Activated naive CD4-positive, alpha-beta T cell treated with anti-CD3 and anti-CD28 coated beads, Interleukin-2, amount 10 ng/mL, durations not matched to agents 7 days and 5 days (primary cell): ENCODE results near the gene PDGFD.

ENCODE experiments used
- CTCF ChIA-PET: fragments of 350-600 bp; sonication (Branson Sonifier 250); formaldehyde crosslinking; loops from one replicate; lab custom pipeline; 2021; ENCODE audit warnings: antibody characterized with exemption; lab: Charles Lee
- DNase-seq: peaks from one replicate; pipeline ENCODE4 v3.0.0-alpha.2; 2020
- H3K27ac Mint-ChIP-seq: one replicate; pipeline ENCODE4 v1.8.0; 2021; ENCODE audit warnings: mild to moderate bottlenecking, moderate library complexity, mixed read lengths
- H3K27me3 Mint-ChIP-seq: one replicate; pipeline ENCODE4 v1.8.0; 2021; ENCODE audit warnings: mild to moderate bottlenecking, mixed read lengths
- H3K36me3 Mint-ChIP-seq: one replicate; pipeline ENCODE4 v1.8.0; 2021; ENCODE audit warnings: mixed read lengths
- H3K4me1 Mint-ChIP-seq: one replicate; pipeline ENCODE4 v1.8.0; 2021; ENCODE audit warnings: mixed read lengths
- H3K4me3 Mint-ChIP-seq: one replicate; pipeline ENCODE4 v1.8.0; 2021; ENCODE audit warnings: mild to moderate bottlenecking, moderate library complexity, mixed read lengths
- H3K9me3 Mint-ChIP-seq: one replicate; pipeline ENCODE4 v1.8.0; 2021; ENCODE audit warnings: mixed read lengths

Gene PDGFD

GRCh38 chr11:103920449-103920848 is 243.5 kb downstream of the PDGFD start:
- no peaks in the 10 kb centered on the region for H3K4me1 Mint-ChIP-seq
- CTCF ChIA-PET, result no interaction called here
- no peaks in the 10 kb centered on the region for H3K36me3 Mint-ChIP-seq
- no peak for DNase-seq
- peaks cover 3% of the 10 kb centered on the region for H3K9me3 Mint-ChIP-seq
- no peak overlapping the region for H3K4me3 Mint-ChIP-seq
- no peak overlapping the region for H3K27ac Mint-ChIP-seq
- no peaks in the 10 kb centered on the region for H3K27me3 Mint-ChIP-seq

GRCh38 chr11:103910721-103911120 is 253.2 kb downstream of the PDGFD start:
- Mint-ChIP-seq H3K4me1 (no peaks in the 10 kb centered on the region), H3K27me3 (no peaks in the 10 kb centered on the region), H3K9me3 (no peaks in the 10 kb centered on the region), H3K27ac (no peak overlapping the region), H3K36me3 (no peaks in the 10 kb centered on the region), H3K4me3 (no peak overlapping the region)
- CTCF ChIA-PET, result no interaction called here
- DNase-seq, result no peak

- no peaks in the 10 kb centered on the region for H3K27me3 Mint-ChIP-seq
- H3K36me3 Mint-ChIP-seq, result no peaks in the 10 kb centered on the region
- DNase-seq, result no peak
- no peaks in the 10 kb centered on the region for H3K9me3 Mint-ChIP-seq
- no peak overlapping the region for H3K4me3 Mint-ChIP-seq
- no peak overlapping the region for H3K27ac Mint-ChIP-seq
- no peaks in the 10 kb centered on the region for H3K4me1 Mint-ChIP-seq
- CTCF ChIA-PET, result no interaction called here
These were observed 256.1 kb downstream of the PDGFD start for GRCh38 chr11:103907548-103908455.

- no peak for DNase-seq
- Mint-ChIP-seq H3K4me1 (no peaks in the 10 kb centered on the region), H3K27me3 (no peaks in the 10 kb centered on the region), H3K4me3 (no peak overlapping the region), H3K36me3 (no peaks in the 10 kb centered on the region), H3K27ac (no peak overlapping the region), H3K9me3 (no peaks in the 10 kb centered on the region)
- CTCF ChIA-PET, result no interaction called here
These were observed 256.8 kb downstream of the PDGFD start for GRCh38 chr11:103907136-103907535.

- H3K4me3 Mint-ChIP-seq, result no peak overlapping the region
- no peaks in the 10 kb centered on the region for H3K27me3 Mint-ChIP-seq
- CTCF ChIA-PET, result interaction anchor here (1.2 kb wide), 1 partner anchor 13 kb away, joined by 3 read pairs; no protein-coding TSS in a partner anchor
- H3K36me3 Mint-ChIP-seq, result no peaks in the 10 kb centered on the region
- DNase-seq, result no peak
- H3K27ac Mint-ChIP-seq, result no peak overlapping the region
- no peaks in the 10 kb centered on the region for H3K9me3 Mint-ChIP-seq
- H3K4me1 Mint-ChIP-seq, result no peaks in the 10 kb centered on the region
These were observed 257.6 kb downstream of the PDGFD start for GRCh38 chr11:103906291-103906867.

- Mint-ChIP-seq H3K27me3 (no peaks in the 10 kb centered on the region), H3K9me3 (no peaks in the 10 kb centered on the region), H3K27ac (no peak overlapping the region), H3K4me1 (no peaks in the 10 kb centered on the region), H3K4me3 (no peak overlapping the region), H3K36me3 (no peaks in the 10 kb centered on the region)
- no peak for DNase-seq
- CTCF ChIA-PET, result no interaction called here
These were observed 259.7 kb downstream of the PDGFD start for GRCh38 chr11:103904324-103904667.

GRCh38 chr11:103903621-103904323 is 260.2 kb downstream of the PDGFD start:
- DNase-seq, result no peak
- Mint-ChIP-seq H3K4me1 (no peaks in the 10 kb centered on the region), H3K27ac (no peak overlapping the region), H3K9me3 (no peaks in the 10 kb centered on the region), H3K36me3 (no peaks in the 10 kb centered on the region), H3K4me3 (no peak overlapping the region), H3K27me3 (no peaks in the 10 kb centered on the region)
- CTCF ChIA-PET, result interaction anchor here (0.6 kb wide), 1 partner anchor 57 kb away, joined by 3 read pairs; no protein-coding TSS in a partner anchor

- CTCF ChIA-PET, result no interaction called here
- no peaks in the 10 kb centered on the region for H3K4me1 Mint-ChIP-seq
- DNase-seq, result no peak
- H3K27me3 Mint-ChIP-seq, result no peaks in the 10 kb centered on the region
- no peaks in the 10 kb centered on the region for H3K9me3 Mint-ChIP-seq
- H3K36me3 Mint-ChIP-seq, result no peaks in the 10 kb centered on the region
- no peak overlapping the region for H3K4me3 Mint-ChIP-seq
- H3K27ac Mint-ChIP-seq, result no peak overlapping the region
These were observed 261.0 kb downstream of the PDGFD start for GRCh38 chr11:103902994-103903393.

- H3K36me3 Mint-ChIP-seq, result no peaks in the 10 kb centered on the region
- no peaks in the 10 kb centered on the region for H3K27me3 Mint-ChIP-seq
- DNase-seq, result no peak
- H3K27ac Mint-ChIP-seq, result no peak overlapping the region
- H3K4me3 Mint-ChIP-seq, result no peak overlapping the region
- no peaks in the 10 kb centered on the region for H3K4me1 Mint-ChIP-seq
- CTCF ChIA-PET, result no interaction called here
- no peaks in the 10 kb centered on the region for H3K9me3 Mint-ChIP-seq
These were observed 262.3 kb downstream of the PDGFD start for GRCh38 chr11:103901656-103902055.

GRCh38 chr11:103898577-103899336 is 265.2 kb downstream of the PDGFD start:
- CTCF ChIA-PET, result no interaction called here
- H3K9me3 Mint-ChIP-seq, result no peaks in the 10 kb centered on the region
- DNase-seq, result no peak
- H3K4me3 Mint-ChIP-seq, result no peak overlapping the region
- H3K36me3 Mint-ChIP-seq, result no peaks in the 10 kb centered on the region
- H3K27ac Mint-ChIP-seq, result no peak overlapping the region
- no peaks in the 10 kb centered on the region for H3K4me1 Mint-ChIP-seq
- H3K27me3 Mint-ChIP-seq, result no peaks in the 10 kb centered on the region

- DNase-seq, result no peak
- no peaks in the 10 kb centered on the region for H3K27me3 Mint-ChIP-seq
These were observed 265.9 kb downstream of the PDGFD start for GRCh38 chr11:103898065-103898464.

GRCh38 chr11:103897160-103897936 is 266.6 kb downstream of the PDGFD start:
- Mint-ChIP-seq H3K27me3 (no peaks in the 10 kb centered on the region), H3K4me3 (no peak overlapping the region), H3K27ac (no peak overlapping the region), H3K36me3 (no peaks in the 10 kb centered on the region), H3K4me1 (no peaks in the 10 kb centered on the region), H3K9me3 (no peaks in the 10 kb centered on the region)
- CTCF ChIA-PET, result no interaction called here
- DNase-seq, result no peak

More at GRCh38 chr11:103898065-103898464, 265.9 kb downstream of the PDGFD start:
- CTCF ChIA-PET, result no interaction called here
- Mint-ChIP-seq H3K36me3 (no peaks in the 10 kb centered on the region), H3K4me3 (no peak overlapping the region), H3K4me1 (no peaks in the 10 kb centered on the region), H3K27ac (no peak overlapping the region), H3K9me3 (no peaks in the 10 kb centered on the region)

- no peaks in the 10 kb centered on the region for H3K4me1 Mint-ChIP-seq
- no peak overlapping the region for H3K27ac Mint-ChIP-seq
- no peak for DNase-seq
- no peaks in the 10 kb centered on the region for H3K36me3 Mint-ChIP-seq
- H3K4me3 Mint-ChIP-seq, result no peak overlapping the region
- CTCF ChIA-PET, result no interaction called here
- no peaks in the 10 kb centered on the region for H3K9me3 Mint-ChIP-seq
- no peaks in the 10 kb centered on the region for H3K27me3 Mint-ChIP-seq
These were observed 268.8 kb downstream of the PDGFD start for GRCh38 chr11:103895106-103895505.
